Gastroesophageal sphincter (tissue), 3 donors: ENCODE results near the gene CALB2.

ENCODE experiments used
- CTCF ChIP-seq, 4 experiments: fragments of 200-600 bp in 2 of 4; fragments of 450-650 bp in 2 of 4; sonication (generic) in 1 of 4; IDR thresholded peaks; one replicate each; pipeline ENCODE4 v1.5.1; 2017 to 2019; ENCODE audit warnings: antibody characterized with exemption in 4 of 4, mild to moderate bottlenecking in 2 of 4, moderate library complexity in 2 of 4
- POLR2A ChIP-seq, 2 donors: fragments of 450-650 bp; IDR thresholded peaks; one replicate each; pipeline ENCODE4 v1.6.1; 2017; ENCODE audit warnings: antibody characterized with exemption in 2 of 2, mild to moderate bottlenecking in 2 of 2, moderate library complexity in 1 of 2

GRCh38 chr16:71404364-71404763 lies 45.8 kb downstream of the CALB2 start:
- no peak for TF ChIP-seq POLR2A (IDR thresholded peaks at IDR 0.05)
- TF ChIP-seq CTCF (IDR thresholded peaks at IDR 0.05): no peak
